Fibroblast of skin of scalp (primary cell): ENCODE measurements around the gene DAAM2.

Source experiments
- DNase-seq: peaks from one replicate; pipeline ENCODE4 v3.0.0-alpha.2; 2013

The DAAM2 gene

DNA sequence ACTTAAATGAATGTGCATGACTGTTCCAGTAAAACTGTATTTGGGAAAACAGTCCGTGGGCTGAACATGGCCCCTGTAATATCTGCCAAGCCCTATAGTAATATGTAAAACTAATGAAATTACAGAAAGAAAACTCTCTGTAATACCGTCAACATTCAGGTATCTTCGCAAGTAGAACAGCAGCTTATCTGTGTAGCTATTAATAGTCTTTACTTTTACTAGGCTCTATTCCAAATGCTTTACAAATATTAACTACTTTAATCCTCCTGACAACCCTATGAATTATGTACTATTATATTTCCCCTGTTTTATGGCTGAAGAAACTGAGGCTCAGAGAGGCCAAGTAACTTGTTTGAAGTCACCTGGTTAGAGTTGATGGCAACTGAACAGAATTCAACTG is 57.1 kb downstream of the DAAM2 start:
- no peak for DNase-seq

DNA sequence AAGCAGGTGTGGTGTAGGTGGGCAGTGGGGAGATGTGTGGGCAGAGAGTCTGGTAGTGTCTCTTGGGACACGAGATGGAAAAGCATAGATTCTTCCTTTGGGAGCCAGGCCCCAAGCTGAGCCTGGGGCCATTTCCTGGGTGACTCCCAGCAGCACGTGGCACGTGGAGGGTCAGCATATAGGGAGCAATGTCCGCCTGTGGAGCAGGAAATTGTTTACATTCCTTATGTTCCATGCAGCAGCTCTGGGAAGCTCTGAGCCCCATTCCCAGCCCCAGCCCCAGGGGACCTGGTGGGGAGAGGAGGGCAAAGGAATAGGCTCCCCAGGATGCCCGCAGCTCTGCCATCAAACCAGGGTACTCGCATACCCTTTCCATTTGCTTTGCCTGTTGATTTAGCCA is 57.6 kb downstream of the DAAM2 start:
- DNase-seq = peak; percentile 88

DNA sequence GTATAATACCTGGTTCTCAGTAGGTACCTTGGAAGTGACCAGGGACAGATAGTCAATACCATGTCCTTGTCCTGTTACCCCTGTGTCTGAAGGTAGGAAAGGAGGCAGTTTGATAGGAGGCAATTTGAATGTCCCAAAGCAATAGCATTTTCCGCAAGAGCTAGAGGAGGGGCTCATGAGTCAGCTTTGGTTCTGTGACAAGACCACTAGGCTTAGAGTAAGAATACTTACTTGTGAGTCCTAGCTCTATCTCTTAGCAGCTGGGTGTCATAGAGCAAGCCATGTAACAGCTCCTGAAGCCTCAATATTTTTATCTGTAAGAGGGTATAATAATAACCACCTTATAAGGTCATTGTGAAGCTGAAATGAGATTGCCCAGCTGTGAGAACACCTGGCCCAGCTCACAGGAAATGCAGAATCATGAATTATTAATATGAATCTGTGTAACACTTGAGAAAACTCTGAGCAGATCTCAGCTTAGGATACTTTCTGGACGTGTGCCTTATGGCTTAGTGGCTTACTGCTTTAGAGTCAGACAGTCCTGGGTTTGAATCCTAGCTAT is 58.6 kb downstream of the DAAM2 start:
- peak; percentile 38 for DNase-seq

DNA sequence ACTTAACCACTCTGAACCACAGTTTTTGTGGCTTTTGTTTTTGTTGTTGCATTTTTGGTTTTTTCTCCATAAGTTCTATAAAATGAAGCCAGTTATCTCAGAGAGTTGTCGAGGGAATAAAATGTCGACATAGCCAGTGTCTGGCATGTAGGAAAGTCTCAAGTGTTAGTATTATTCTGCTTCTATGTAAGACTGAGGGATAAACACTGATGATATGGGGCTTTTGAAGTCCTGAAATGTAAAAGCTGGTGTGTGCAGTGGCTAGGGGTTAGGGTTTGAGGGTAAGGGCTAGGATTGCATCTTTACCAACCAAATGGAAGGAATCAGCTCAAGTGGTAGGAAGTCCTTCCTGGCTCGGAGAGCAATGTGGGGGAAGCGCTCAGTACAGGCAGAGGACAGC is 59.2 kb downstream of the DAAM2 start:
- no peak for DNase-seq

DNA sequence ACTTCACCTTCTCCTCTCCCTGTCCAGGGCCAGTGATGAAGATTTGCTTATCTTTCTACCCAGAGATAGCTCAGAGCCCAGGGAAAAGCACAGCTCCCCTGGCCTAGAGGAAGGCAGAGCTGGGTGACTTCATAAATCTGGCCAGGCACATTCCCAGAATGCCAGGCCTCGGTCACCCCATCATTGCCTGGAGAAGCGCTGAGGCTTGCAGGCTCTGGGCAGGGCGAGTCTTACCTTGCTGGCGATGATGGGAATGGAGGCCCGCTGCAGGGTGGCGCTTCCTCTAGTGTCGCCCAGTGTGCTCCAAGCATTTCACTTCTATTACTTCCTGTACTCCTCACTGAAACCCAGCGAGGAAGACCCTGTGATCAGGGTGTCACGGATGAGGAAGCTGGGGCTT is 60.1 kb downstream of the DAAM2 start:
- DNase-seq = no peak

DNA sequence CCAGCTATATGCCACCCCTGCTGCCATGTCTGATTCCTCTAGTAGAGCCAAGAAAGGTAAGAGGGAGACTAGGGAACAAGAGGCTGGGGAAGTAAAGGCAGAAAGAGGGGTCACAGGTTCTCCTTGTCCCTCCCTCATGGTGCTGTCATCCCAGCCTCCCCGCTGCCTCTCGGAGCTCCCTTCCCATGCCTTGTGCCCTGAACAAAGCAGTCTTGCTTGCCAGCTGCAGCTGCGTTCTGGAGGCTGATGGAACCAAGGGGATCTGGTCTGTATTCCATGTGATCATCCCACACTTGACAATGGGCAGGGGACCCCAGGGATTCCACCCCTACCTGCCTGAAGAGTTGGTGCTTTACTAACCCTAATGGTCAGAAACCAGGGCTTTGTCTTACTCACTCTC is 61.4 kb downstream of the DAAM2 start:
- DNase-seq = no peak

DNA sequence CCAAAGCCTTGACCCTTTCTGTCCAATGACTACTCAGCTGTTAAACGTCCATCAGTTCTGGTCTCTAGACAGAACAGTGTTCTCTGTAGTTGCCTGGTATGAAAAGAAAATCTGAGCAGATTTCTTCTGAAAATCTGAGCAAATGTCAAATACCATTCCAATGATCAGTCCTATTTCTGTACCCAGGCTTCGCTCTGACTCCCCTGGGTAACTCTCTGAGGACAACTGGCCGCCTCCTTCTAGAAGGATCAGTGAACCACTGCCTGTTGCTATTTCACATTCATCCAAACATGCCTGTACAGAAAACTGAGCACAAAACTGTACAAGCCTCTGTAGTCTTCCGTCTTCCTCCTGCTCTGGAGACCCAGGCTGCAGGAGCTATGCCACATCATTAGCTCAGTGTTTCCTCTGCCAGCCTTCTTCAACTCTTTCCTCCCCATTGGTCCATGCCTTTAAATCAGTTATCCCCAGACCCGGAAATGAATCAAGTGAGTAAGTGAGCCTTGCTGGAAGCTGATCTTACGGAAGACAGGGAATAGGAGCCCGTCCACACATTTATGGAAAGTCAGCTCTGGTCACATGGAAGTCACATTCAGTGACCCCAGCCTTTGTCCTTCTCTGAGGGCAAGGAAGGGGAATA is 63.3 kb downstream of the DAAM2 start:
- peak; percentile 69 for DNase-seq

DNA sequence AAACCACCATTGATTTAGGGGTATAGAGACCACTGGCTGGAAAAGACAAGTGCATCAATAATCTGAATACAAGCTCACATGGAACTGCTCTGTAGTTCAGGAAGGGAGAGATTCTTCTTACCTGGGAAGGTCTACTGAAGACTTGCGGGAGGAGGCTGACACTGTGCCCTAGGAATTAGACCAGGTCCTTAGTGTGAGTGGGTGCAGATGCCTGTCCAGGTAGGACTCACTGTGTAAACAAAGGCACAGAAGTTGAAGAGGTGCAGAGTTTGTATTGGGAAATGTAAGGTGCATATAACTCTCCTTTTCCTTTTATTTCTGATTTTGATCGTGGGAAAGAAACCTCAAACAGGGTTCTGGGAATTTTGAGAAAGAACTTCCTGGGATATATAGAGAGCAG is 66.8 kb downstream of the DAAM2 start:
- no peak for DNase-seq

DNA sequence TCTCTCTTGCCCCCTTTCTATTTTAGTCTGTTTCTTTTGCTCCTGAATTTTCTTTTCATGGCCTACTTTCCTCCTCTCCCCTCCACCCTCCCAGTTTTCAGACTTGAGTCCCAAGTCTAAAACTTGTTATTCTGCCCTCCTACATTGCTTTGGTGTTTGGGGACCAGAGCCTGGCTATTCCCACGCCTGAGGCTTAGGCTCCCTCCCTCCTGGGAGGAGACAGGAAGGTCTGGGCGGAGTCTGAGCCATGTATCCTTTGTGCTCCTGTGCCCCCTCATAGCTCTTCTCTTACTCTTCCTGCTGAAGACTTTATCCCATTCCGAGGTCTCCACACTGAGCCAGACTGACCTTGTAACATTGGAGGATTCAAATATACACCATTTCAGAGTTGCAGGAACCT is 69.5 kb downstream of the DAAM2 start:
- DNase-seq = peak; percentile 32

DNA sequence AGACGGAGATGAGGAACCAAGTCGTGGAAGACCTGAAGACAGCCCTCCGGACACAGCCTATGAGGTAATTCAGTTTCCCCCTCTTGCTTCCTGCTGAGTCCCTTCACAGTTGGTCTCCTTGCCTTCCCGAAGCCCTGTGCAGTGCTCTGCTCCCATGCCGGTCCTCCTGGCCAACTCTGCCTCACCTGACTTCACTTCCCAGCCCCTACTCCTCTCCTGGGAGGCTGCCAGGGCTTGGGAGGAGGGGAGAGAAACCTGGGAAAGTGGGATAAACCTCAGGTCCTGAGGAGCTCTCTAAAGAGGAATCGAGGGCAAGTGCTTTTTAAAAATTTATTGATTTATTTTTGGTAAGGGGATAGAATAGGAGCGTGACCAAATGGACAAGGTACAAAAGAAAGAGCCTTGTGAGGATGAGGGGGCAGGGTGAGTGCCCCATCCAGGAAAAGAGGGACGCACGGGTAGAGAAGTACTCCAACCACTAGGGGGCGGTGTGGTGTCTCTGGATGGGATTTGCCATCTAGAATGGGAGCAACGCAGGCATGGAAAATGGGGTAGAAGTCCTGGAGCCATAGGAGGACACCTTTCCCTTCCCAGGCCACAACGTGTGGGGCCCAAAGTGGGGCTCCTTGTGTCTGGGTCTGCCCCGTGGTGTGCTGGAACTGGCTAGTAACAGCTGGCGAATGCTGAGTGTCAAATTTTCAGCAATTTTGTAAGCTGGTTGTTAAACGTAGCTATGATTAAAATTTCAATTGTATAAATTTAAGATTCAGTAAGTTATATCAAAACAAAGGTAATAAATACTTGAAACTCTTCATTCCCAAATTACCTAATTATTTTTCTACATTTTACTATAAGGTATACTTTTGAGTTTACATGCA is 73.1 kb downstream of the DAAM2 start:
- DNase-seq = peak; percentile 70

DNA sequence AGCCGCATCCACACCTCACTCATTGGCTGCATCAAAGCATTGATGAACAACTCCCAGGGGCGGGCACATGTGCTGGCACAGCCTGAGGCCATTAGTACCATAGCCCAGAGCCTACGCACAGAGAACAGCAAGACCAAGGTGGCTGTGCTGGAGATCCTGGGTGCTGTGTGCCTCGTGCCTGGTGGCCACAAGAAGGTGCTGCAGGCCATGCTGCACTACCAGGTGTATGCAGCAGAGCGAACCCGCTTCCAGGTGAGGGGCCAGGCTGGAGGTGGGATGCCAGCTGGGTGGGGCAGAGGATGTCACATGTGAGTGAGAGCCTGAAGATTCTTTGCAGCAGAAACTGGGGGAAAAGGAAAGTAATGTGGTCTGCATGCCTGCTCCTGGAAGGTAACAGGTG is 75.4 kb downstream of the DAAM2 start:
- no peak for DNase-seq

DNA sequence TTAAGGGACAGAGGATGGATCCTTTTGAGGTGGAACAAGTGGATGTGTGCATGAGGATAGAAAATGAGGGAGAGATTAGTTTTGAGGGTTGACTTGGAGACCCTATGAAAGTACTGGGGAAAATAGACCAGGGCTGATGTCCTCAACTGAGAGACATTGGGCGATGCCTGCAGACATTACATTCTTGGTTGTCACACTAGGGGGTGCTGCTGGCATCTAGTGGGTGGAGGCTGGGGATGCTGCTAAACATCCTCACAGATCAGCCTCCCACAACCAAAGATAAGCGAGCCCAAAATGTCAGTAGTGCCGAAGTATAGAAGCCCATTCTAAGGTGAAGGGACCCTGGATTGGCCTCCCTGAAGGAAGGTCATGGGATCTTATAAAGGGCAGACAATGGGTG is 78.8 kb downstream of the DAAM2 start:
- DNase-seq = no peak

DNA sequence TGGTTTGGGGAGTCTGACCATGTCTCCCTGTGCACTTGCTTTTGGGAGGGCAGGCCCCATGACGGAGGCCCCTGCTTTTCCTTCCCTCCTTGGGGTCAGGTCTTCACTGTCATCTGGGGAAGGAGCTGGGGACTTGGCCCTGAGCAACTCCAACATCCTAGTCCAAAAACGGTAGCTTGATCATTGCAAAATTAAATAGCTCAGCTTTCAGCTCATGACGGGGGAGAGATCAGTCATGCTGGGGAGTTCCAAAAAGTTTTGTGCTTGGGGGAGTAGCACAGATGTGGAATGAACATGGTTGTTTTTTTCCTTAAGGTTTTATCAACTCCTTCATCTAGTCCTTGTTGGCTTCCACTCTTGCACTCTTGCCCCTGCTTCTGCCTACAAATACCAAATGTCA is 81.3 kb downstream of the DAAM2 start:
- DNase-seq = no peak

DNA sequence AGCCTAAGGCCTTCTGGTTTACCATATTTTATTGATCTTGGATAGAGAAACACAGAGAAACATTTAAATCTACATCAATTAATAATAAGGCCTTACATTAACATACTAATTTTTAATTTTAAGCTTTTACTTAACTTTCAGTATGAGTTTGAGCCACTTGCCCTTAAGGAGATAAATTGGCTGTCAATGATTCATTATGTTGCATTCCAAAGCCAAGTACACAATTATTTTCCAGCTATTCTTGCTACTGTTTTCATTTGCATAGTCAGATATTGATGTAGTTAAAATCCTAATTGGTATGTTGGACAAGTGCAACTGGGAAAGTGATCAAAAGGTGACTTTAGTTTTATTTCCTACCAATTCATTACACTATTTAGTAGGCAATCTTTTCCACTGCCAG is 83.9 kb downstream of the DAAM2 start:
- no peak for DNase-seq

DNA sequence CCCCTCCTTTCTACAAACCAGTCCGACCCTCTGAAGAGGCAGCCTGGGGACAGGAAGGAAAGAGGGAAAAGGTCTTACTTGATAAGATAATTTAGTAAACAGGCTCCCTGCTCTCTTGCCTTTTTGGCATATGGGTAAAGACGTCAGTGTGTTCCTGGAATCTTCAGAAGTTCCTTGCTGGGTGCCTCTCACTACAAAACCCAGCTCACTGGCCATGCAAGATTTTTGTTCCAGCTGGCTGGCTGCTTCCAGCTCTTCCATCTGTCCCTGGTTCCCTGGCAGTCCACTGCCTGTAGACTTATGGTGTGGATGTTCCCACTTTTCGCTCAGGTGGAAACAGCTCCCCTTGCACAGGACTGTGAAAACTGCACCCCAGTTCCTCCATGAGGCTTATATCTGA is 84.7 kb downstream of the DAAM2 start:
- no peak for DNase-seq

DNA sequence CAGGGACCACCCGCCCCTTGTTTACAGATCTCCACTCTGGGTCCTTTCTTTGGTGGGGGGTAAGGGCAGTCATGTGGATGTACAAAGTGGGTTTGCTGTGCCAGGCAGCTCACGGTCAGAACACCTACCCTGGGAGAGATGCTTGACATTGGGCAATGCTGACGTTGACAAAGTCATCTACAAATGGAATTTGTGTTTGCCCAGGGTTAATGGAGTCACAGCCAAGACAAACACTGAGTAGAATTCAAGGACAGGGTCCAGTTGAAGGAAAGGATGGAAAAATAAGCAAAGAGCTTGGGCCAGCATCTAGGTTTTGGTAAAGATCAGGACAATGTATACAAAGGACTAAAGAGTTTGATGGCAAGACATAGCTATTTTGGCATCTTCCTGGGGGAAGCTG is 87.4 kb downstream of the DAAM2 start:
- peak; percentile 28 for DNase-seq

DNA sequence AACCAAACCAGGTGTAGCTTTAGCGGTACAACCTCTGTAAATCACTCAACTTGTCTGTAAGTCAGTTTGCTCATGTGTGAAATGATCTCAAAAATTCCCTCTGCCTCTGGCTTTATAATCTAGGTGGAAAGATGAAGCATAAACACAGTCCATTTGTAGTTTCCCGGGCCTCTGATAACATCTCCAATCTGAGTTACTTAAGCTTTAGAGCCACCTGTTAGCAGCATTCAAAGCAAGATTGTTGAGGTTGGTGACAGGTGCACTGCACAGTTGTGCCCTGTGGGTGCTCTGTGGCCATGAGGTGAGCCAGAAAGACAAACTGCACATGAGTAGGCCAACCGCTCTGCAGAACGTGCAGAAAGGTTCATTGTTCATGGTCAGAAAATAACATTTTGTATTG is 88.4 kb downstream of the DAAM2 start:
- DNase-seq = no peak

DNA sequence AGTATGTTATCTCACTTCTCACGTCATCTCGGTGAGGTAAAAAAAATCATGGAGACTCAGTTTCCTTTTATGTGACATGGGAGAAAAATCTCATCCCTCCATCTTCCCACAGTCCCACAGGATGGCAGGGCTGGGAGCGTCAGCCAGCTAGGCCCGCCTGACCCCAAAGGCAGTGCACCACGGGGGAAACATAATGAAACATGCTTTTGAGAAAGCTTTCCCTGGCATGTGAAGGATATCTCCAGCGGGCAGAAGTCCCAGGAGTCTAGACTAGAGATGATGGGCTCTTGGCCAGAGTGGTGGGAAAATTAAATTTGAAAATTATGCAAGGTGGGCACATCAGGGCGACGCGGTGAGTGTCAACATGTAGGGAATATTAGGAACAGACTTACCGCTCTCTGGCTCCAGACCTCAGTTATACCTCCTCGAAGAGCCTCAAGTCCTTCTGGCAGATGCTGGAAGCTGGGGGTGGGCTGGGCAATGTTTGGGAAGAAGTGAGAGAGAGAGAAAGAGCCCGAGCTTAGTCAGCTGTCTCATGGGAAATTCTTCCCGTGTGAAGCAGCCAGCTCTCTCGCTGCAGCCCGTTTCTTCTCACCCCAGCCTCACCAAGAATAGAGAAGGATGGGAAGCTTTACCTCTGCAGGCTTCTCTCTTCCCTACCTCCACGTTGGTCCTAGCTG is 89.8 kb downstream of the DAAM2 start:
- peak; percentile 98 for DNase-seq

DNA sequence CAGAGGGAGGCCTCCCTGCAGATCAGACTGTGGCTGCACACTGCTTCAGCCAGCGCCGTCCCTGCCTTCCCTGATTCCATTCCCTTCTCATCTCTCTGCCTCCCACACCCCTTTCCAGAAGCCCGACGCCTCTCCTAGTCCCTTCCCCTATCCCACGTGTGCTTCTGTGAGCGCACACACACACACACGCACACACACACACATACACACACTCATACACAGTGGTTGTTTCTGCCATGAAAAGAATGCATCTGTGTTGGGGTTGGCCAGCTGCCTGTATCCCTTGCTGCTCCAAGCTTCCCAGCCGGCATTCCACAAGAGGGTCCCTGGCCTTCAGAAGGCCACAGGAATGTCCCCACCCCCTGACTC is 90.3 kb downstream of the DAAM2 start:
- DNase-seq = peak; percentile 100

DNA sequence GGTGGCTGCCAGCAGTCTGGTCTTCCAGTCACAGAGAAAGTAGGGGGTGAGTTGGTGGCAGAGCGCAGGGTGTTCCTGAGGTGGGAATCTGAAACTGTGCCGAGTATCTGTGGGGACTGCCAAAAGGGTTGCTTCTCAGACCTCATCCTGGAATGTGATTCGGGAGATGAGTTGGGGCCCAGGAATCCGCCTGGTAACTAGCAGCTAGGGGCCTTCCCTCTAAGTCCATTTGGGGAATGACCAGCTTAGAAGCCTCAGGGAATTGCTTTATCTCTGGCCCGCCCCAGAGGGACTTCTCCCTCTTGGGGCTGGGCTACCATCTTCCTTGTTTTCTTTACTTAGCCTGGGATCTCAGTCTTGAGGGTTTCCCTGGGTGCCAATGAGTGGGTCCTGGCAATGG is 92.5 kb downstream of the DAAM2 start:
- peak; percentile 77 for DNase-seq

DNA sequence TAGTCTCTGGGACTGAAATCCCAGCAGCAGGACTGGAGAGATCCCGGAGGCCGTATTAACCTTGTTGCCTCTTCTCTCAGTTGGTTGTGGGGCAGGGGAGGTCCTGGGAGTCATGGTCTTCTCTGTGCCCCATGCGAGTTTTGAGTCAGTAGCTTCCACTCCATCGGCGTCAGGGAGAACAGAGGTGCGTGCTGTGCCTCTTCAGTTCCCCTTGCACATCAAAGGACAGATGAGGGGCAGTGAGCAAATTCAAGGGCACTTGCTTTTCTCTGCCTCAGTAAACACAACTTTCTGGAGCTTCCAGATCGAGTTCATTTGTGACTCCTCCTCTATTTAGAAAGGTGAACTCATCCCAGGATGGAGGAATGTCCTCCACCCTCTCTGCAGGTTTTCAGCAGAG is 93.5 kb downstream of the DAAM2 start:
- DNase-seq = no peak

DNA sequence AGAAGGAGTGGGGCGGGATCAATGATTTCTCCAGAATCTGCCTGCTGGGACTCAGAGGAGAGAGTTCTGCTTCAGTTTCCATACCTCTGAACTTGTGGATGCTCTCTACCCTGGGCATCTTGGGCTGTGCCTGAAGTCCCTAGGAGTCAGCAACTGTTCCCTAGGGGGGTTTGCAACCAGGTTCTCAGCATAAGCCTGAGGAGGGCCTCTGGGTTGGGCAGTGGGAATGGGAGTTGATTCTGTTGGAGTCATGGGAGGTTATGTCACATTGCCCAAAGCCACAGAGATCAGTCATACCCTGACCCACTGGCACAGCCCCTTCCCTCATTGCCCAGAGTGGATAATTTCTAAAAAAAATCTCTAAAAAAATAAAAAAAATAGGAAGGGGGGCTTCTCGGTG is 94.7 kb downstream of the DAAM2 start:
- DNase-seq = no peak

DNA sequence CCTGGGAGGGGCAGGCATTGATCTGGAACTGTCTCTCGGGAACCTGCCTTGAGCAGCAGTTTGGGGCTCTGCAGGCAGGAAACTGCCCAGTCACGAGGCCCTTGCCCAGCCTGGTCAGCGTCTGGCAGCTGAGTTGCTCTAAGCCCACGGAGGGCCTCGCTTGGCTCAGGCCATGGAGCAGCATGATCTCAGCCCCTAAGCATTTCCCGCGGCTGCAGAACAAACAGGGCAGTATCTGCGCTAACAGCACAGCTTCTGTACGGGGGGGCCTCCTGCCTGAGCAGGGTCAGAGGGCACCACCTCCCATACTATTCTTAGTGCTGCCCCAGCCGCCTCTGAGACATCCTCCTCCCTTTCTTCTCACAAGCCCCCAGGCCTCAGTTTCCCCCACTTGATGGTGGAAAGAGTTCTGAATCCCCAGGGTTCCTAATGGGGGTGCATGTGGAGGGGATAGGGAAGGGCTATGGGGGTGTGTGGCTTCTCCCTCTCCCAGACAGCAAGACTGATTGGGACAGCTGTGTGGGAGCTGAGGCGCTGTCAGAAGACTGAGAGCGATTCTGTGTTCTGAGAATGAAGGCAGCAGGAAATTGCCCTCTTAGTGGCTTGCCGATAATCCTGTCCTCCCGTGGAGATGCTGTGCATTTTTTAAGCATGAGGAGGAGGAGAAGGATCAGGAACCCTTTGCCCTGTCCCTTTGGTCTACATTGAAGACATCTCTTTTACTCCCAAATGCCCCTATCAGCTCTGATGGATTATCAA is 95.7 kb downstream of the DAAM2 start:
- peak; percentile 94 for DNase-seq
